HG03354 (cell line): ENCODE data around the gene PTRH1.

Experiments used
- ATAC-seq: cut with Tn5 transposase; IDR thresholded peaks from one replicate; pipeline ENCODE4 v1.9.1; 2021; ENCODE audit warnings: mild to moderate bottlenecking; ENCODE audit not compliant: unreplicated experiment, poor library complexity, severe bottlenecking

Gene PTRH1

GRCh38 chr9:127673234-127673633 lies 42.2 kb downstream of the PTRH1 start:
- ATAC-seq = no peak

DNA sequence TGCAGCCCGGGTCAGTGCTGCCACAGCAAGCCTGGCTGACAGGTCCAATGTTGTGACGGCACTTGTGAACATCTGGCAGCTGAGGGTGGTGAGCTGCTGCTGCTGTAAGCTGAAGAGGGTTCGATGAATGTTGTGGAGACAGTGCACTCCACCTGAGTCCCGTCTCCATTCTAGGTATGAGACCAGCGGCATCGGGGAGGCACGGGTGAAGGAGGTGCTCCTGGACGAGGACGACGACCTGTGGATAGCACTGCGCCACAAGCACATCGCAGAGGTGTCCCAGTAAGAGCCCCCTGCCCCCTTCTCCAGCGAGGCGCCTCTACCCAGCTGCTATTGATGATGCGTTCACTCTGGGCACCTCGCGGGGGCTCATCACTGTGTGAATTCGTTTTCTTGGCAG lies 47.6 kb downstream of the PTRH1 start:
- ATAC-seq = no peak

DNA sequence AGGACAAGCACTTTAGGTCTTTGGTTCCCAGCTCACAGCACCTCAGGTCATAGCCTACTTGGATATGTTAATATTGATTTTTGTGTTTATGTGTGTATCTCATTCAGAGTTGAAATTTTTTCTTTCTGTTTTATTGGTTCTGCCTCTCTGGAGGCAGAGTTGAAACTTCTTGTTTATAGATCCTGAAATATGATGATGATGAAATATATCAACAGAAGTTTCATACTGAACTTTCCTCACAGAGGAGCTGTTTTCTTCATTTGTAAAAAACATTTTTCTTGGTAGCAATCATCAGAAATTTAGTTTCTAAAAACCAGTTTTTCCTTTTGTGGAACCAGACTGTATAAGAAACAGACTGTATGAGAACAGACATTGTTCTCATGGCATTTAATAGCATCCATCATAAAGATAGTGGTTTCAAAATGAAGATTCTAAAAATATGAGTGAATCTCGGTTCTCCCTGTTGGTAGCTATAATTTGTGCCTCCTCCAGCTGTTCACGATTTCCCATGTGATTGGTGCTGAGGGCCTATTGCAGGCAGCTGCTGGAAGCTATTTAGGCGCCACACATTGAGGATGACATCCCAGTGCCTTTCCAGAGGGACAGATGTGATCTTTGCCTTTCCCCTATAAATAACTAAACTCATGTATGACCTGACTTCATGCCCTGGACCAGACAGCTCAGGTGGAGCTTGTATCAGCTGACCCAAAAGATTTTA lies 48.2 kb downstream of the PTRH1 start:
- ATAC-seq = no peak

DNA sequence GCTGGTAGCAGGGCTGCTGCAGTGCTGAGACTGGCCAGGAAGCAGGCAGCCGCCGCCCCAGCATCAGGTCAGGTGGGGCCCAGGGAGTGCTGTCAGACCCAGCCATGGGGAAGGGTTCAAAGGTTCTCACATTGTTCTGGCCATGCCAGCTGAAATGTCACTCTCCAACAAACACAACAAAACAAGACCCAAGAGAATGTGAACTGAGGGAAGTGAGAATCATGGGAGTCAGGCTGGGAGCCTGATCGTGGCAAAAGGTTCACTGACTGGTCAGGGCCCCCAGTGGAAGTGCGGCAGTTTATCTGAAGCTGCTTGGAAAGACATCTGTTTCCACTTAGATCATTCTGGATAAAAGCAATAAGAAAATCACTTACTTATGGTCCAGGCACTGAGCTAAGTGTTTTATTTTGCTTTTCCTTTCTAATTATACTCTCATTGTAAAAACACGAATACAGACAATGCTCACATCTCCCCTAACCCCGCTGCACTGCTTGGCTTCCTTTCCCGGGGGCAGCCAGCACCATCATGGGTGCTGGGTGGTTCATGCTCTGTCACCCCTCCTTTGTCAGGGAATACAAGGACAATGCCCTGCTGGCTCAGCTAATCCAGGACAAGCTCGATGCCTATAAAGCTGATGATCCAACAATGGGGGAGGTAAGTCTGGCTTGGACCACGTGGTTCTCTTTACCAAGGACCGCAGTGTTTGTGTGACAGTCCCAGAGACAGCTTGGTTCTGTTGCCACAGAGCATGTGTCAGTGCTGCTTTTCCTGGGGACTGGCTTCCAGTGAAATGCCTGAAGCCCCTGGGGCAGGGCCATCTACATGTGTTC lies 50.6 kb downstream of the PTRH1 start:
- ATAC-seq = no peak

GRCh38 chr9:127664324-127664677 lies 51.2 kb downstream of the PTRH1 start:
- ATAC-seq = no peak
